NCI-H187 (cell line): ENCODE measurements around the gene SYCN.
"Not testable (repeated sequence)": the region's sequence is repeated elsewhere in the genome, so short reads cannot be mapped to it uniquely, and the experiment has no call there.

Experiments
- DNase-seq, 2 experiments: peaks; one replicate each; lab custom pipeline; 2025; lab: John Stamatoyannopoulos, UW

Gene SYCN

GRCh38 chr19:39203372-39204341 is at the start of gene SYCN:
TSS of gene SYCN (minus strand) at chr19:39204263. CDS start at chr19:39204254, 9 bp downstream.
- DNase-seq, result no peak

- DNase-seq, result no peak
These were observed 49.5 kb upstream of the SYCN start for GRCh38 chr19:39253374-39254149.

GRCh38 chr19:39252458-39252857 is 48.4 kb upstream of the SYCN start:
- no peak for DNase-seq

- no peak for DNase-seq
These were observed 47.8 kb upstream of the SYCN start for GRCh38 chr19:39251846-39252245.

GRCh38 chr19:39251081-39251480 is 47.0 kb upstream of the SYCN start:
- no peak for DNase-seq

- no peak for DNase-seq
These were observed 44.7 kb upstream of the SYCN start, which contains the start of gene IFNL4 for GRCh38 chr19:39248806-39249205. TSS of gene IFNL4 (minus strand) at chr19:39248856.

GRCh38 chr19:39247701-39248664 is 43.9 kb upstream of the SYCN start:
- no peak for DNase-seq

DNA sequence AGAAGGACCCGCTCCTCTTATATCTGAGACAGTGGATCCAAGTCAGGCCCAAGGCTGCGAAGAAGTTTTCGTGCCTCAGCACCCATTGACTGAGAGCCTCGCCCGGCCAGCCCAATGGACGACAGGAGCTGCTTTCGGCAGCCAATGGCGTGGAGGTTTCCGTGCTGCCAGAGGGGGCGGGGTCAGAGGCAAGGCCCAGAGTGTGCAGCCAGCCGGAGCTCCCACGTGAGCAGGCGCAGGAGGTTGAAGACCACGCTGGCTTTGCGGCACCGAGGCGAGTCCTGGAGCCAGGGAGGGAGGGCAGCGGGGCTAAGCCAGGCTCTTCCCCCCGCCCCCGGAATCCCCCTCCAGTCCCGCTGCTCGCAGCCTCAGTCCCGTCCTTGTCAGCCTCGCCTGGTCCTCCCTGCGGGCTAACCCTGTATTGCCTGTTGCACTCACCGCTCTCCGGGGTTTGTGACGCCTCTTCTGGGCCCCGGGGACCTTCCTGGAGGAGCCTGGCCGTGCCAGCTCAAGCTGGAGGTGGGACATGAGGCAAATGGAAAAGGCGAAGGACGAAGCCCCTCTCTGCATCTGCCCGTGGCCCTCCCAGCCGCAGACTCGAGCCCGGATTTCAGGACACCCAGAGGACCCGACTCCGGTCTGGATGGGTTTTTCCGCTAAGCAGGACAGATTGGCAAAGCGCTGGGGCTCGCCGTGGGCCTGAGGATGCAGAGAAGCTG is 43.0 kb upstream of the SYCN start:
- DNase-seq, result no peak

DNA sequence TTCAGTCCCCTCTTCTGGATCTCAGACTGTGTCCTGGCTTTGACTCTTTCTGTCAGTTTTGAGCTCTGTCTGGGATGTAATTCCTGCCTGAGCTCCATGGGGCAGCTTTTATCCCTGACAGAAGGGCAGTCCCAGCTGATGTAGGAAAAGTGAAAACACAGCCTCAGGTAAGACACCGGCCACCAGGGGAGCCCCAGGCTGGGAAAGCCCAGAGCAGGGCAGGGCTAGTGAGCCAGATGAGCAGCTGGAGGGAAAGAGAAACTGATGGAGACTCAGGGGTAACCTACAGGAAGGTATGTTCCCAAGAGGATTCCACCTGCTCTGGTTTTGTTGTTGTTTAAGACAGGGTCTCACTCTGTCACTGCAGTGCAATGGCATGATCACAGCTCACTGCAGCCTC is 41.1 kb upstream of the SYCN start:
- DNase-seq, result not testable (repeated sequence)

- DNase-seq, result not testable (repeated sequence)
These were observed 40.5 kb upstream of the SYCN start, which contains the start of gene IFNL3 for GRCh38 chr19:39244410-39245100. TSS of gene IFNL3 (minus strand) at chr19:39245006. CDS start at chr19:39244967, 39 bp downstream.

DNA sequence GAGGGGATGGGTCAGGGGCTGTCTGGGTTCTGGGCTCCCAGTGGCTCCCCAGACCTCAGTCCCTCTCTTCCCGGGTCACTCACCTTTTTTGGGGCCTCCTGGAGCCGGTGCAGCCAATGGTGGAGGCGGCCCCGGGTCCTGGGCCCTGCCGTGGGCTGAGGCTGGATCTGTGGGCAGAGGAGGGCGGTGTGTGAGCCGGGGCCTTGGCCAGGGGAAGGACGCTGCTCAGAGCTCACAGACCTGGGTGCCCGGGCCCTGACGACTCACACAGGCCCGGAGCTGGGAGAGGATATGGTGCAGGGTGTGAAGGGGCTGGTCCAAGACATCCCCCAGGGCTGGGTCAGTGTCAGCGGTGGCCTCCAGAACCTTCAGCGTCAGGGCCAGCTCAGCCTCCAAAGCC is 39.7 kb upstream of the SYCN start:
- DNase-seq, result not testable (repeated sequence)

- DNase-seq, result no peak
These were observed 36.4 kb upstream of the SYCN start for GRCh38 chr19:39240421-39240820.

GRCh38 chr19:39238944-39239343 is 34.9 kb upstream of the SYCN start:
- no peak for DNase-seq

DNA sequence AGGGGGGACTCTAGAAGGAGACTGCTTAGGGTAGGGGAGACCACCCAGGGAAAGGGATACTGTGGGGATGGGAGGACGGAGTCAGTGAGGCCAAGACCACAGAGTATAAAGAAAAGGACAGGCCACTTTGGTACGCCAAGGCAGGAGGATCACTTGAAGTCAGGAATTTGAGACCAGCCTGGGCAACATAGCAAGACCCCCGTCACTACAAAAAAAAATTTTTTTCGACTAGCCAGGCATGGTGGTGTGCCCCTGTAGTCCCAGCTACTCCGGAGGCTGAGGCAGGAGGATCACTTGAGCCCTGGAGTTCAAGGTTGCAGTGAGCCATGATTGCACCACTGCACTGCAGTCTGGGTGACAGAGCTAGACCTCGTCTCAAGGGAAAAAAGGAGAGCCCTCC is 34.1 kb upstream of the SYCN start:
- no peak for DNase-seq

DNA sequence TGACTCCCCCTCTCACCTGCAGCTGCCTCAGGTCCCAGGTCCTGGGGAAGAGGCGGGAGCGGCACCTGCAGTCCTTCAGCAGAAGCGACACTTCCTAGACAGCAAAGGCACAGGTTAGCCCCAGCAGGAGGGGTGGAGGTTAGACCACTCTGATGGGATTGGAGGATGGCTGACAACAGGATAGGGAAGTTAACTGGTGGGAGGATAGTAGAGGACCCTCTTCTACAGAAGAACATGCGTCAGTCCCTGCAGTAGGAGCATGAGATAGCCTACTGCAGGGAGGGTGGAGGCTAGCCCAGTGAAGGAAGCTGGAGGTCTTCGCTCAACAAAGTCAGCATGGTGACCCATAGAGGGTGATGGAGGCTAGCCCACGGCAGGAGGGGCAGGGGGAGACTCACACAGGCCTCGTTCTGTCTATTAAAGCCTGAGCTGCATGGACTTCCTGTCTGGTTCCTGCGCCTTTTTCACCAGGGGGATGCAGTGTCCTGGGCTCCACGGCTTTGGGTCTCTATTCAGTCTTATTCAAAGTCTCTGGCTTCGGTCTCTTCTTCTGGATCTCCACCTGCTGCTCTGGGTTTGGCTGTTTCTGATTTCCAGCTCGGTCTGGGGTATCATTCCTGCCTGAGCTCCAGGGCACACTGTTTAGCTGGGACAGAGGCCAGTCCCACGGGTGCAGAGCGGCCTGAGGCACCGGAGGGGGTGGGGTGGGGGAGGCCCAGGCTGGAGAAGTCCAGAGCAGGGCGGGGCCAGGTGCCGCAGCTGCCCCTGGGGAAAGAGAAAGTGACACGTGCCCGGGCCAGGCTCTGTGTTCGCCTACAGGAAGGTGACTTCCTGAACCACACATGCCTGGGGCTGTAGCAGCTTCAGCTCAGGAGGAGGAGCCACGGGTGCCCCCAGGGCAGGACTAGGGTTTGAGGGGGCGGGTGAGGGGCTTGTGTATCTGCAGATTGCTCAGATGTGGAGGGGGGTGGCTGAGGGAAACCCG is 33.4 kb upstream of the SYCN start:
- no peak for DNase-seq

- DNase-seq, result no peak
These were observed 32.5 kb upstream of the SYCN start for GRCh38 chr19:39236527-39236926.

DNA sequence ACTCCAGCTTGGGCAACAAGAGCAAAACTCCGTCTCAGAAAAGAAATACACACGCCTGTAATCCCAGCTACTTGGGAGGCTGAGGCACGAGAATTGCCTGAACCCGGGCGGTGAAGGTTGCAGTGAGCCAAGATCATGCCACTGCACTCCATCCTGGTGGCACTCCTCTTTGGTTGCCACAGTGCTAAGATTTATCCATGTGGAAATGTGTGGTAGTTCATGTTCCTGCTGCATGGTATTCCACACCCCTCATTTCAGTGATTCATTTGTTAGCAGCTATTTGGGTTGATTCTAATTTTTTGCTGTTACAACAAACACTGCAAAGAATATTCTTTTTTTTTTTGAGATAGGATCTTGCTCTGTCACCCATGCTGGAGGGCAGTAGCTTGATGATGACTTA is 28.6 kb upstream of the SYCN start:
- DNase-seq, result no peak

- no peak for DNase-seq
These were observed 26.2 kb upstream of the SYCN start for GRCh38 chr19:39230096-39230764.
